HuH-7 (cell line): ENCODE data around the gene OR51B6.
"Not testable (repeated sequence)": the region's sequence is repeated elsewhere in the genome, so short reads cannot be mapped to it uniquely, and the experiment has no call there.

ENCODE experiments used
- DNase-seq: peaks from one replicate; pipeline ENCODE4 v3.0.0; 2011; ENCODE audit warnings: low spot score

Gene OR51B6

DNA sequence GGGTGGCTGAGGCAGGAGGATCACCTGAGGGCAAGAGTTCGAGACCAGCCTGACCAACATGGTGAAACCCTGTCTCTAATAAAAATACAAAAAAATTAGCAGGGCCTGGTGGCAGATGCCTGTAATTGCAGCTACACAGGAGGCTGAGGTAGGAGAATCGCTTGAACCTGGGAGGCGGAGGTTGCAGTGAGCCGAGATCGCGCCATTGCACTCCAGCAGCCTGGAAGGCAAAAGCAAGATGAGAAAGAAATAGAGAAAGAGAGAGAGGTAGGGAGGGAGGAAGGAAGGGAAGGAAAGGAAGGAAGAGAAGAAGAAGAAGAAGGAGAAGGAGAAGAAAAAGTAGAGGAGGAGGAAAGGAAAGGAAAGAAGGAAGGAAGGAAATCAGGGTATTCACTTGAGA lies 15.1 kb downstream of the OR51B6 start:
- DNase-seq = not testable (repeated sequence)

DNA sequence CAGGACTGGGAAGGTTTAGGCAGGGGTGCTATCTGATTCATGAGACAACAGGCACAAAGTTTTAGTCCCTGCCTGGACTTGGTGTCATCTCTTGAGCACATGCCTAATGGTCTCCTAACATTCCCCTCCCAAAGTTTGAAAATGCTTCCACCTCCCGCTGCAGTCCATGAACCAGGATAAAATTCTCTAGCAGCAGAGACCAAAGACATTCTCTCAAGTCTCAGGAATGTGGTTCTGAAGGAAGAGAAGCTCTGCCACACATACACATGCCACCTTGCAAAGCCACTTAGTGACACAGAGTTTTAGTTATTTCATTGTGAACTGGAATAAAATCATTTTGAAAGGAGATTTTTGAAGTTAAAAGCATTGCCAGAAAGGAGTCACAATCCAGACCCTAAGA lies 15.5 kb downstream of the OR51B6 start:
- no peak for DNase-seq

DNA sequence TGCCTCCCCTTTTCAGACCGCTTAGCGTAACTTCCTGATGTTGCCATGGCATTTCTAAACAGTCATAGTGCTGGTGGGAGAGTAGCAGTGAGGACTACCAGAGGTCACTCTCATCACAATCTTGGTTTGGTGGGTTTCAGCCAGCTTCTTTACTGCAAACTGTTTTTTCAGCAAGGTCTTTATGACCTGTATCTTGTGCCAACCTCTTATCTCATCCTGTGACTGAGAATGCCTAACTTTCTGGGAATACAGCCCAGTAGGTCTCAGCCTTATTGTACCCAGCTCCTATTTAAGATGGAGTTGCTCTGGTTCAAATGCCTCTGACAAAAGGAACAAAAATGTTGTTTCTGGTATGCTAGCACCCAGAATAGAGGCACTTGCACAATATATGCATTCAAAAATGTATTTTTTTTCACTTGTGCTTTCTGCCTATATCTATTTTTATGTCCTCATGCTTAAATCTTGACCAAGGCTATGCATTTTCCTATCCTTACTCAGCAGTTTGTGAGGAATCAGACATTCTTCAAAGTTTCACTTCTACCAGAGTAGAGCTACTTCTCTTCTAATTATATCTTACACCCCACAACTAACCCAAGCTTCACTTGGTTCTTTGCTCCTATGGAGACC lies 16.3 kb downstream of the OR51B6 start:
- no peak for DNase-seq

DNA sequence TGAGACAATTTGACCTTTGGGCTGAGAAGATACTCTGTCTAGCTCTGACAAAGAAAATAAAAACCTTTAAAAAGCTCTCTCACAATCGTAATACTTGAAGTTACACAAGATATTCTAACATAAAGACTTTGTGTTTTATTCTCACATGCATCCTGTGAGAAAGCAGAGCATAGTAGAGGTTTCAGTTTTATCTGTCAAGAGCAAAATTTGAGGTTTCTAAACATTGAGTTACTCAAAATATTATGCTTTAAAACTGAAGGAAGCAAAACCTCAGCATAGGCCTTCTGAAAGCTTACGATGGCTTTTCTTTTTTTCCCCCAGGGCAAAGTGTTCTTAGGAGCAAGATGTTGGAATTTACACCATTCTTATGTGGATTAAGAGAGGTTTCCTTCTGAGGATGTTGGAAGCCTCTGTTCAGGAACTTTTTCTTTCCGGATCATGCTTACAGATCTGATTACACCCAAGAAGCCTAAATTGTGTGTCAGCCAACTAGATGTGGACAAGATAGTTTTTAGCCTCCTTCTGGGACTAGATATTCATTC lies 17.3 kb downstream of the OR51B6 start:
- DNase-seq = no peak

DNA sequence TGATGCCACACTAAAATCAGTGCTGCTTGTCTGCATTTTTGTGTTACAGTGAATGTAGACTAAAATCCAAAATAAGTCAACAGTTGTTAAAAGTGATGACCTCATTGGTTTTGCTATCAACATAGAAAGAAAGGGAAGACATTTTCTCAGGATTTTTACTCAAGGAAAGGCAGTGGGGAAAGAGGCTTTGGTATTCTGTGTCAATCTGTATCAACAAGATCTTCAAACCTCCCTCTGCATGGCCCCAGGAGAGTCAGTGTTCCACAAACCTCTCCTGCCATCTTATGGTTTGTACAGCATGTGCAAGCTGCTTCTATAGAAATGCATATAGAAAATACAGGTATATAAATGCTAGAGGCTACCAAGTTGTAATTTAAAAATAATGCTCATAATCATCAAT lies 18.5 kb downstream of the OR51B6 start:
- DNase-seq = peak; percentile 0

DNA sequence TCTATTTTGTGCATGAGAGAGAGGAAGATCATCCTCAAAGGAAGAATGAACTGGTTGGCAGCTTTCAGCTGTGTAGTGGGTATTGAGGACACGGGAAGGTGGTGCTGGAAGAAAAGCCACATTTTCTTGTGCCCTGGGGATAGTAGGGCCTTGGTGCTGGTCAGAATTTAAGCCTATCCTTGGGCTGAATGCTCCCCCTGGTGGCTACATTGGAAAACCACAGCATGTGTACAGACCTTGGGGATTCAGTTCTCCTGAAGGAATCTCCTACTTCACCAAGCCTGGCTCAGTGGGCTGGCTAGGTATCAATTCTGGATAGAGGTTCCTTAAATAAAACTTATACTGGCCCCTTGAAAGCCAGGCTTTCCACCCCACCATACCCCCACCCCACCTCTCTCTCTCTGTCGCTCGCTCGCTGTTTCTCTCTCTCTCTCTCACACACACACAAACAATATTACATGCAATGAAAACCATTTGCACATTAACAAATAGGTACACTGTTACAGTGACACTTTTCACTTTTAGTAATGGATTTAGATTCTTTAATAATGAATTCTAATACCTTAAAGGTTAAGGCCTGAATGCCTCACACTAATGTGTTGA lies 29.5 kb downstream of the OR51B6 start:
- peak; percentile 54 for DNase-seq

DNA sequence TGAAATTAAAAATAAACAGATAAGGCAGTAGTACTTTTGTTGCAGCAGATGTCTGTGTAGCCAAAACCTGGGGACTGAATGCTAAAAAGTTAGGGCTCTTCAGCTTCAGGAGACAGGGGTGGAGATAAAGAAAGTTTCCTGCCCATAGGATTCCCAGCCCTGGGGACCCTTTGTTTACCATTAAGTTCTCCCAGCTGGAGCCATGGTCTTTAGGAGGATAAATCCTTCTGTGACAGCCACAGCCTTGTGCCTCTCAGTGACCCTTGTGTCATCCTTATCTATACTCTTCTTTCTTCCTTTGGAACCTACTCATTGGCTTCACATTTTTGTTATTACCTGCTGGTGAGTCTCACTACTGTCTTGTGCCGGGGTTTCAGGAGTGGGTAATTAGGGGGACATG lies 32.3 kb downstream of the OR51B6 start, which contains the start of gene OR51M1:
OR51M1 (plus strand) TSS at position 237 of the 400 bp plus-strand sequence. CDS start 5,587 bp downstream, outside the sequence.
- DNase-seq = no peak

DNA sequence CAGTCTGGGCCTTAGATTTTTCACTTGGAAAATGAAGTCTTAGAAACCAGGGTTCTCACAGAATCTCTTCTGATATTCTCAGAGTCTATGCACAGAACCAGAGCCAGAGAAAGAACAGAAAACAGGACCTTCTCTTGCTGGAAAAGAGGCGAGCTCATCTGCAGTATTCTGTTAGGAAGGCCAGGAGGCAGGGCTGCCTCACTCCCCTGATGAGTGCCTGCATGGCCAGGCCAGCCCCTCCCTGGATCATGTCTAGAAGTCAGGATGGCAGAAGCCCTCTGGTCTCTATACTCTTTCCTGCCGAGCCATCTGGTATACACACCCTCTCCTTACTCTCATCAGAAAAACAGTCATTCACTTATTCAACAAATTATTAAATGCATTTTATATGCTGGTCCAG lies 33.0 kb downstream of the OR51B6 start:
- no peak for DNase-seq

DNA sequence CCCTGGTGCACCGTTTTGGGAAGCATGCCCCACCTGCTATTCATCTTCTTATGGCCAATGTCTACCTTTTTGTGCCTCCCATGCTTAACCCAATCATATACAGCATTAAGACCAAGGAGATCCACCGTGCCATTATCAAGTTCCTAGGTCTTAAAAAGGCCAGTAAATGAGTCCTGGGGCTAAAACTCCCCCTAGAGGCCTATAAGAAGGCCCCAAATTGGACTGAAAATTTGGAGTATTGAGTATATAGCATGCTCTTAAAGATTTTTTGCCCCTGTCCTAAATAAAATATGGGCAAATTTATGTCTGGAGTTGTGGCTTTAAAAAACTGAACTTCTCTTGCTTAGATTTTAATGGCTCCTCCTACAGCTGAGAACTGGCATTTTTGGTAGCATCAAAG lies 38.9 kb downstream of the OR51B6 start:
- DNase-seq = no peak

DNA sequence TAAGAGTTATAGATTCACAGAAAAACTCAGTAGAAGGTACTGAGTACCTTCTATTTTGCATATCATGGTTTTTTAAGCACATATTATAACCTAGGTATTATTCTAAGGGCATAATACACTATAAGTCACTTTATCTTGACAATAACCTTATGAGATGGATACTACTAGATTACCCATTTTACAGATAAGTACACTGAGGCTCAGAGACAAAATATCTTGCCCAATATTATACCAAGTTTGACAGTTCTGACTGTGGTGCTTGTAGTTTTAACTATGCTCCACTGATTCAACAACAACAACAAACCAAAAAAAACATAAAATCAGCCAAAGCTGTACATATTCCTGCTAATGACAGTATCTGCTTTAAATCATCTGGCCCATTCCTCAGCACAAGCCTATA lies 42.8 kb downstream of the OR51B6 start:
- no peak for DNase-seq

DNA sequence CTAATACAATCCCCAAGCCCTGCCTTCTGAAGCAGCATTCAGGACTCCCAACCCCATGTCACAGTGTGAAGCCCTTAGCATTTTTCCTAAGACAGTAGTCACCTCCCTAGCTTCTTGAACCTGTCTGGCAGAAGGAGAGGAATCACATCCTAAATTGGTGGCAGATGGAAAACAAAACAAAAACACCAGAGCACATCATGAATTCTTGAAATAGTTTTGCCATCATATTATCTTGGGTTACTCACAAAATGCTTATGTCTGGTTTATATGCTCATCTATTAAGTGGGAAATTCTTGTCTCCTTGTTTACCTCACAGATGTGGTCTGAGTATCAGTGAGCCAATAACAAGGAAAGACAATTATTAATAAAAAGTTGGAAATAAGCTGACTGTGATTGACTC lies 47.6 kb downstream of the OR51B6 start:
- DNase-seq = no peak
